Heart left ventricle (tissue), 16 donors: ENCODE measurements around the gene ILDR2. TPM values are rescaled to one million over a fixed set of nuclear protein-coding genes. Genes with fewer than 3 reads are reported as not detected.

ENCODE experiments used
- ATAC-seq, 4 donors: fragments of 200-7000 bp; cut with Tn5 transposase; one replicate each; pipeline ENCODE4 v1.9.1; 2020 to 2022; ENCODE audit warnings: moderate library complexity in 4 of 4, mild to moderate bottlenecking in 3 of 4, moderate number of reproducible peaks in 1 of 4
- DNase-seq, 5 donors: peaks; one replicate each; pipeline ENCODE4 v3.0.0-alpha.2; 2020
- H3K27ac ChIP-seq, 12 donors: fragments of 200-600 bp; sonication (generic) in 4 of 12; one replicate each; pipeline versions ENCODE4 v1.5.0 to v1.8.0; 2016 to 2022; ENCODE audit warnings: mild to moderate bottlenecking in 2 of 12
- H3K27me3 ChIP-seq, 9 donors: fragments of 200-600 bp; sonication (generic) in 2 of 9; one replicate each; pipeline versions ENCODE4 v1.5.1 to v1.8.0; 2016 to 2022; ENCODE audit warnings: mild to moderate bottlenecking in 3 of 9
- H3K36me3 ChIP-seq, 9 donors: fragments of 200-600 bp; sonication (generic) in 2 of 9; one replicate each; pipeline versions ENCODE4 v1.5.0 to v1.8.0; 2018 to 2022; ENCODE audit warnings: mild to moderate bottlenecking in 2 of 9
- H3K4me1 ChIP-seq, 12 donors: fragments of 200-600 bp; sonication (generic) in 4 of 12; one replicate each; pipeline versions ENCODE4 v1.5.0 to v1.8.0; 2016 to 2022; ENCODE audit warnings: mild to moderate bottlenecking in 3 of 12
- H3K4me3 ChIP-seq, 12 donors: fragments of 200-600 bp; sonication (generic) in 4 of 12; one replicate each; pipeline versions ENCODE4 v1.5.0 to v1.8.0; 2017 to 2022; ENCODE audit warnings: mild to moderate bottlenecking in 9 of 12, moderate library complexity in 4 of 12
- H3K9me3 ChIP-seq, 12 donors: fragments of 200-600 bp; sonication (generic) in 4 of 12; one replicate each; pipeline versions ENCODE4 v1.5.0 to v1.8.0; 2016 to 2022; ENCODE audit warnings: mild to moderate bottlenecking in 1 of 12
- CTCF ChIP-seq, 12 donors: fragments of 200-600 bp; sonication (generic) in 4 of 12; IDR thresholded peaks; one replicate each; pipeline versions ENCODE4 v1.5.0 to v1.8.0; 2018 to 2022; ENCODE audit warnings: antibody characterized with exemption in 12 of 12, mild to moderate bottlenecking in 5 of 12
- POLR2A ChIP-seq, 2 donors: fragments of 450-650 bp; IDR thresholded peaks; one replicate each; pipeline ENCODE4 v1.6.1; 2017; ENCODE audit warnings: antibody characterized with exemption in 2 of 2, mild to moderate bottlenecking in 2 of 2, moderate library complexity in 2 of 2
- WGBS, 4 donors: extraction: QIAGEN DNeasy Blood & Tissue Kit in 2 of 4; methylation state at CpG; one replicate each; pipeline versions ENCODE4 v1.1.5 to v1.1.7; 2013 to 2018; 5-methylcytosine and 5-hydroxymethylcytosine counted together
- intact Hi-C, 10 donors: fragments of 100-400 bp; cut with DNase I; formaldehyde crosslinking; loops; one replicate each; pipeline versions ENCODE4 v1.11.1 to v1.14.2; 2022
- polyA plus RNA-seq, 2 donors: library from polyadenylated mRNA; stranded (reverse); fragments of 200-250 nt; gene quantifications; one replicate each; pipeline ENCODE4 v1.2.3, GENCODE V29; 2013
- total RNA-seq, 9 donors: library from RNA; depleted of rRNA in 2 of 9; stranded (reverse); fragments of >200 nt in 2 of 9; fragmentation: NEBNext Ultra II Directional in 3 of 9; extraction: Animal tissue kit (Norgen Biotek cat#: 25700) in 3 of 9; gene quantifications; one replicate each; pipeline versions ENCODE4 v1.1.0 to v1.2.4, GENCODE V29; 2016 to 2023
- donor health status: ischemic (EF 13 %, LVEDD 7.1; RV severe dilation, severe dysfunction).
- donor health status: healthy with polysubstance abuse.
- donor health status: DM: no; HTN: yes; CAD: no.
- donor health status: DM: no; HTN: no; CAD: no.
- donor health status: ischemic (EF 25% LVEDD 6.9; RV normal size, moderate dysfunction).
- donor health status: ischemic (EF 25% LVEDD 5.7; RV mildly dilated, moderate dysfunction).
- donor health status: healthy.
- donor health status: DM: yes; HTN: yes; CAD: no.
- donor health status: ischemic (EF 35%, LVEDD 5.7; RV mildly dilated, moderate dysfunction).
- donor health status: nonischemic (EF 11% LVEDD 7.7; RV severe dilation, severe dysfunction).
- donor health status: DM: yes; HTN: yes; CAD: no.
- donor health status: PGD.
- donor health status: ischemic (EF 29% LVEDD 5.4; RV normal size, mild dysfunction).
- donor health status: nonischemic (EF 23%, LVEDD 6.1; RV moderate dilation, normal function).

The ILDR2 gene
- total and polyA plus RNA-seq, 11 donors: 0.84 to 12.4 (median 5.8) TPM

- WGBS, 4 donors: 32 to 36% (median 32%) methylated on average over 8 of the region's 8 CpGs
- intact Hi-C loops: loop anchor here in 1 of 10 donors (10.0 kb wide), 1 partner anchor 49 kb away; the partner anchor contains the start of gene ILDR2
- peaks cover 0 to 27% (median 12%) of the 10 kb centered on the region in 12 donors for H3K4me1 ChIP-seq
- no peaks in the 10 kb centered on the region for H3K36me3 ChIP-seq
- TF ChIP-seq CTCF (IDR thresholded peaks at IDR 0.05) (no peak), POLR2A (IDR thresholded peaks at IDR 0.05) (no peak)
- peak; percentile 27 to 91 (median 75) for ATAC-seq
- H3K9me3 ChIP-seq: no peaks in the 10 kb centered on the region
- peak overlapping the region in 8 of 12 donors; percentile 6 to 87 (median 59) for H3K27ac ChIP-seq
- peaks cover 0 to 17% (median 4%) of the 10 kb centered on the region in 9 donors for H3K27me3 ChIP-seq
- no peak for DNase-seq
- H3K4me3 ChIP-seq: no peak overlapping the region
Measured at GRCh38 chr1:166925810-166926478, 49.4 kb downstream of the ILDR2 start.

- H3K9me3 ChIP-seq: no peaks in the 10 kb centered on the region
- ATAC-seq: no peak
- H3K4me1 ChIP-seq: peaks cover 0 to 27% (median 12%) of the 10 kb centered on the region in 12 donors
- no peak for TF ChIP-seq POLR2A (IDR thresholded peaks at IDR 0.05)
- TF ChIP-seq CTCF (IDR thresholded peaks at IDR 0.05): no peak
- DNase-seq: no peak
- intact Hi-C loops: loop anchor here in 2 of 10 donors (5.0 to 10.0 kb wide), 2 partner anchors 47 to 50 kb away; partner anchors contain the start of gene ILDR2 (in 1 of the 2)
- peak overlapping the region in 7 of 12 donors; percentile 9 to 87 (median 60) for H3K27ac ChIP-seq
- 57 to 84% (median 66%) methylated on average over 3 of the region's 3 CpGs for WGBS, 4 donors
- H3K4me3 ChIP-seq: no peak overlapping the region
- H3K36me3 ChIP-seq: no peaks in the 10 kb centered on the region
- H3K27me3 ChIP-seq: peaks cover 0 to 27% (median 11%) of the 10 kb centered on the region in 9 donors
Measured at GRCh38 chr1:166924823-166925541, 50.4 kb downstream of the ILDR2 start.

- Histone ChIP-seq H3K9me3 (no peaks in the 10 kb centered on the region), H3K27me3 (peaks cover 0 to 45% (median 11%) of the 10 kb centered on the region in 9 donors), H3K4me3 (peak overlapping the region; percentile 22 to 57 (median 50)), H3K4me1 (peaks cover 0 to 19% (median 5%) of the 10 kb centered on the region in 12 donors), H3K36me3 (no peaks in the 10 kb centered on the region), H3K27ac (peak overlapping the region in 10 of 12 donors; percentile 11 to 67 (median 50))
- DNase-seq: peak in 2 of 5 donors; percentile 20 to 38
- TF ChIP-seq CTCF (IDR thresholded peaks at IDR 0.05) (no peak), POLR2A (IDR thresholded peaks at IDR 0.05) (no peak)
- peak in 3 of 4 donors; percentile 44 to 77 (median 73) for ATAC-seq
- WGBS, 4 donors: 6 to 16% (median 10%) methylated on average over 38 to 113 of the region's 113 CpGs
- intact Hi-C loops: loop anchor here in 2 of 10 donors (5.0 to 10.0 kb wide), 2 partner anchors 51 to 54 kb away; partner anchors contain the start of gene ILDR2 (in 1 of the 2)
Measured at GRCh38 chr1:166920561-166921475, 54.5 kb downstream of the ILDR2 start.
